ENCODE results near the gene KIDINS220. TPM values are rescaled to one million over a fixed set of nuclear protein-coding genes. Genes with fewer than 3 reads are reported as not detected.

Gene KIDINS220
- total RNA-seq, 6 experiments from 2014 or later, result 17.0 to 24.8 (median 21.5) TPM

DNA sequence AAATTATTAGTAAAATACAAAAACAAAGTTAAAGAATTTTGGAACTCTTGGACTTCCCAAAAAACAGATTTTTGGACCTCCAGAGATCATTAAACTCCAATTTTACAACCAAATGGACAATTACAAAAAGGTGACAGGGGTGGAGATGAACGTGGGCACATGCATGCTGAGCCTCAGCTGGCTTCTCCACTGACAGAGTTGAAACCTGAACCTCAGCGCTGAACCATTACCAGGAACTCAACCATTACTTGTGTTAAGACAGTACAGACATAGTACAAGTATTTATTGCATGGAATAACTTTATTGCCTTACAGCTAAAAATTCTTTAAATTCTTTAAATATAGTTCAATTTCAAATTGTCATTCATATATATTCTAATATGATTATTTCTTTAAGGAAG, 33.0 kb upstream of the KIDINS220 start:
- no peaks in the 10 kb centered on the region for H3K4me1 ChIP-seq
- 63% methylated on average over 2 of the region's 2 CpGs for WGBS (ENCODE audit: insufficient coverage, low coverage, low lambda C conversion rate, missing lambda C conversion rate)
- no peak overlapping the region for H3K27ac ChIP-seq
- TF ChIP-seq, protein P1, sequence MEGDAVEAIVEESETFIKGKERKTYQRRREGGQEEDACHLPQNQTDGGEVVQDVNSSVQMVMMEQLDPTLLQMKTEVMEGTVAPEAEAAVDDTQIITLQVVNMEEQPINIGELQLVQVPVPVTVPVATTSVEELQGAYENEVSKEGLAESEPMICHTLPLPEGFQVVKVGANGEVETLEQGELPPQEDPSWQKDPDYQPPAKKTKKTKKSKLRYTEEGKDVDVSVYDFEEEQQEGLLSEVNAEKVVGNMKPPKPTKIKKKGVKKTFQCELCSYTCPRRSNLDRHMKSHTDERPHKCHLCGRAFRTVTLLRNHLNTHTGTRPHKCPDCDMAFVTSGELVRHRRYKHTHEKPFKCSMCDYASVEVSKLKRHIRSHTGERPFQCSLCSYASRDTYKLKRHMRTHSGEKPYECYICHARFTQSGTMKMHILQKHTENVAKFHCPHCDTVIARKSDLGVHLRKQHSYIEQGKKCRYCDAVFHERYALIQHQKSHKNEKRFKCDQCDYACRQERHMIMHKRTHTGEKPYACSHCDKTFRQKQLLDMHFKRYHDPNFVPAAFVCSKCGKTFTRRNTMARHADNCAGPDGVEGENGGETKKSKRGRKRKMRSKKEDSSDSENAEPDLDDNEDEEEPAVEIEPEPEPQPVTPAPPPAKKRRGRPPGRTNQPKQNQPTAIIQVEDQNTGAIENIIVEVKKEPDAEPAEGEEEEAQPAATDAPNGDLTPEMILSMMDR (IDR thresholded peaks at IDR 0.05), result no peak
- no peak for TF ChIP-seq POLR2A (IDR thresholded peaks at IDR 0.05)
- DNase-seq (no peak), ATAC-seq (no peak)
- H3K9me3 ChIP-seq, result no peaks in the 10 kb centered on the region
- H3K27me3 ChIP-seq, result no peaks in the 10 kb centered on the region
- H3K36me3 ChIP-seq, result no peaks in the 10 kb centered on the region
- no peak overlapping the region for H3K4me3 ChIP-seq
- intact Hi-C loops (cut with DNase I), result no loop called here

GRCh38 chr2:8867363-8867762, 29.9 kb upstream of the KIDINS220 start:
- Histone ChIP-seq H3K36me3 (no peaks in the 10 kb centered on the region), H3K9me3 (no peaks in the 10 kb centered on the region), H3K27ac (no peak overlapping the region), H3K4me1 (no peaks in the 10 kb centered on the region), H3K27me3 (no peaks in the 10 kb centered on the region), H3K4me3 (no peak overlapping the region)
- intact Hi-C loops (cut with DNase I), result no loop called here
- ATAC-seq (no peak), DNase-seq (no peak)
- TF ChIP-seq, protein P1 (IDR thresholded peaks at IDR 0.05), result no peak
- TF ChIP-seq POLR2A (IDR thresholded peaks at IDR 0.05), result no peak
- WGBS (ENCODE audit: insufficient coverage, low coverage, low lambda C conversion rate, missing lambda C conversion rate), result 60% methylated on average over 3 of the region's 3 CpGs

- Histone ChIP-seq H3K36me3 (no peaks in the 10 kb centered on the region), H3K27me3 (no peaks in the 10 kb centered on the region), H3K27ac (no peak overlapping the region), H3K4me1 (no peaks in the 10 kb centered on the region), H3K9me3 (no peaks in the 10 kb centered on the region), H3K4me3 (no peak overlapping the region)
- TF ChIP-seq, protein P1 (IDR thresholded peaks at IDR 0.05), result no peak
- no peak for TF ChIP-seq POLR2A (IDR thresholded peaks at IDR 0.05)
- DNase-seq (no peak), ATAC-seq (no peak)
- intact Hi-C loops (cut with DNase I), result no loop called here
- 63% methylated on average over 8 of the region's 10 CpGs for WGBS (ENCODE audit: insufficient coverage, low coverage, low lambda C conversion rate, missing lambda C conversion rate)
These were observed 26.0 kb upstream of the KIDINS220 start for GRCh38 chr2:8863331-8863953.

DNA sequence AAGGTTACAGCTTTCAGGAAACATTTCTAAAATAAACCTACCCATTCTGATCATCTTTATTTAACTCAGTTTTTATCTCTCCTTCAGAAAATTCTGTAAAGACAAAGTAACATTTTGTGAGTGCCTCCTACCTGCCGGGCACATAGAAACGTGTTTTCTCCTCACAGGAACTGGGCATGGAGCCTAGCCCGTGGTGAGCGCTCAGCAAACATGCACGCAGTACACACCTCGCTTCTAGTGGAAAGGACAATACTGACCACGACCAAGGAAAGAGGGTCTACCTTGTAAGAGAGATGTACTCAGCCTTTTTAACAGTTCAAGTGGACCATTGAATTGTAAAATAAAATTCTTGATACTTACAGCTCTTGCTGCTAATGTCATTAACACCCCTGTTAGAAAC, 24.8 kb upstream of the KIDINS220 start:
- WGBS (ENCODE audit: insufficient coverage, low coverage, low lambda C conversion rate, missing lambda C conversion rate), result 69% methylated on average over 7 of the region's 7 CpGs
- Histone ChIP-seq H3K27me3 (no peaks in the 10 kb centered on the region), H3K36me3 (no peaks in the 10 kb centered on the region), H3K9me3 (no peaks in the 10 kb centered on the region), H3K27ac (no peak overlapping the region), H3K4me3 (no peak overlapping the region), H3K4me1 (no peaks in the 10 kb centered on the region)
- intact Hi-C loops (cut with DNase I), result no loop called here
- ATAC-seq (no peak), DNase-seq (no peak)
- TF ChIP-seq POLR2A (IDR thresholded peaks at IDR 0.05), result no peak
- TF ChIP-seq, protein P1 (IDR thresholded peaks at IDR 0.05), result no peak

DNA sequence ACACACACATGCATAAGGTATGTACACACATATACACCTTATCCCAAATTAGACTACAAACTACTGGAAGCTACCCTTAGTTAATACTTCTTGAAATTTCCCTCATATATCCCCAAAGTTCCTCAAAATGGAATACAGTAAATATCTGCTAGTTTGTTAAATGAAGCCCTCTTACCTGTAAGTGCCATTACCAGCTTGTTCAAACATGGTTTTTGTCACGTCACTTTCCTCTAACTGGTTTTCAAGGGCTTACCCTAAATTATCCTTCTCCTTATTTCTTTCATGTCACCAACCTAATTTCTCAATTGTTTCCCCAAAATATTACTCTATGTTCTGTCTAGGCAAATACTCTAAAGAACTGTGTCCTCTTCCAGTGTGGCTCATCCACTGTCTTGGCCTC, 24.4 kb upstream of the KIDINS220 start:
- intact Hi-C loops (cut with DNase I), result no loop called here
- Histone ChIP-seq H3K27ac (no peak overlapping the region), H3K4me3 (no peak overlapping the region), H3K36me3 (no peaks in the 10 kb centered on the region), H3K27me3 (no peaks in the 10 kb centered on the region), H3K9me3 (no peaks in the 10 kb centered on the region), H3K4me1 (no peaks in the 10 kb centered on the region)
- ATAC-seq (no peak), DNase-seq (no peak)
- TF ChIP-seq POLR2A (IDR thresholded peaks at IDR 0.05), result no peak
- TF ChIP-seq, protein P1 (IDR thresholded peaks at IDR 0.05), result no peak
- WGBS (ENCODE audit: insufficient coverage, low coverage, low lambda C conversion rate, missing lambda C conversion rate), result 57% methylated on average over 1 of the region's 1 CpG

All from right lobe of liver (tissue), 6 donors.